ENCODE measurements around the gene NCS1. TPM values are rescaled to one million over a fixed set of nuclear protein-coding genes. Genes with fewer than 3 reads are reported as not detected.

The NCS1 gene
- total and polyA plus RNA-seq, 9 of the 15 experiments (the other 6 are each of a cell fraction or from before 2014, with no cell fraction given), result 0.28 to 27.0 (median 9.6) TPM

- Histone ChIP-seq H4K20me1 (replicated peaks; ENCODE audit: control insufficient read depth, insufficient read depth, low read length) (peaks cover 13% of the 10 kb centered on the region), H3K9ac (ENCODE audit: insufficient read depth in 1 of 2, low read depth in 2 of 2, low read length in 2 of 2) (peak overlapping the region in 1 of 2 experiments; percentile 74; a peak in 2 of 4 replicates), H2AFZ (ENCODE audit: low read depth, low read length) (no peak overlapping the region), H3K4me2 (ENCODE audit: insufficient read depth, low read length) (no peak overlapping the region), H3K79me2 (ENCODE audit: control insufficient read depth, insufficient read depth, low read length) (peaks cover 34% of the 10 kb centered on the region), H3K9me3 (replicated peaks; ENCODE audit: control insufficient read depth, insufficient read depth, low read depth, low read length) (no peaks in the 10 kb centered on the region), H3K27me3 (ENCODE audit: control insufficient read depth in 2 of 2, insufficient read depth in 2 of 2, low read length in 2 of 2) (no peaks in the 10 kb centered on the region), H3K27ac (ENCODE audit: extremely low read depth, low read depth, low read length) (peak overlapping the region; percentile 6; the same call in 1 of the 3 replicates), H3K4me1 (replicated peaks in 1 of 2; ENCODE audit: control insufficient read depth in 2 of 2, insufficient read depth in 2 of 2, low read length in 2 of 2) (peaks cover 17 to 73% of the 10 kb centered on the region in 2 experiments; a peak in 4 of 5 replicates), H3K4me3 (no peak overlapping the region), H3K9me1 (ENCODE audit: control insufficient read depth, insufficient read depth, low read length) (no peaks in the 10 kb centered on the region), H3K36me3 (ENCODE audit: control insufficient read depth, insufficient read depth, low read length) (no peaks in the 10 kb centered on the region)
- BruUV-seq (replicated peaks), result no TSS peak
- ChIA-PET POLR2A (interaction anchor here (0.9 kb wide), 1 partner anchor 10 kb away, joined by 3 read pairs; no protein-coding TSS in a partner anchor), CTCF (ENCODE audit: low intra/inter-chr PET ratio) (no interaction called here)
- 80% methylated on average over 15 of the region's 17 CpGs for WGBS (ENCODE audit: insufficient coverage, low coverage, missing lambda C conversion rate)
- TF ChIP-seq MEF2A (IDR thresholded peaks at IDR 0.05; ENCODE audit: control insufficient read depth, low read depth, low read length) (peak; percentile 27; the same call in 1 of the 2 replicates), YY1 (IDR thresholded peaks at IDR 0.05; ENCODE audit: borderline replicate concordance in 1 of 3, control insufficient read depth in 1 of 3, extremely low read depth in 1 of 3, insufficient read depth in 3 of 3, insufficient read length in 1 of 3, insufficient replicate concordance in 2 of 3, low read depth in 1 of 3, low read length in 2 of 3) (no peak), AFF4 (CRISPR knock-in tag; IDR thresholded peaks at IDR 0.05) (no peak), CBX1 (IDR thresholded peaks at IDR 0.05; ENCODE audit: low read depth) (no peak), ZNF280A (IDR thresholded peaks at IDR 0.05; ENCODE audit: low read depth, partially characterized antibody) (no peak), CREB5 (CRISPR knock-in tag; IDR thresholded peaks at IDR 0.05) (no peak)
- ATAC-seq (no peak), DNase-seq (ENCODE audit: extremely low read depth in 1 of 4, low spot score in 3 of 4) (no peak), FAIRE-seq (no peak)
- in situ Hi-C loops (cut with MboI), result no loop called here
- intact Hi-C loops (cut with micrococcal nuclease), result no loop called here
Measured at GRCh38 chr9:130185490-130186031, 13.4 kb downstream of the NCS1 start.

All from K562 (cell line).